HG02981 (cell line): ENCODE results near the gene ZW10.
A peak's percentile ranks its signal among the peaks of the same experiment; 100 is the strongest.
"Not testable (repeated sequence)": the region's sequence is repeated elsewhere in the genome, so short reads cannot be mapped to it uniquely, and the experiment has no call there.

Experiments used
- ATAC-seq: cut with Tn5 transposase; IDR thresholded peaks from one replicate; pipeline ENCODE4 v1.9.1; 2021; ENCODE audit warnings: mild to moderate bottlenecking, moderate library complexity; ENCODE audit not compliant: unreplicated experiment

The ZW10 gene

GRCh38 chr11:113773416-113774173, at the start of gene ZW10:
Gene ZW10, minus strand, starts transcription at chr11:113773692. Its CDS starts 26 bp downstream, at chr11:113773666.
- ATAC-seq: peak; percentile 98

GRCh38 chr11:113818426-113818825, 44.9 kb upstream of the ZW10 start:
- ATAC-seq: no peak

GRCh38 chr11:113817626-113818025, 44.1 kb upstream of the ZW10 start:
- ATAC-seq: no peak

- no peak for ATAC-seq
Measured at GRCh38 chr11:113817162-113817561, 43.7 kb upstream of the ZW10 start.

- no peak for ATAC-seq
Measured at GRCh38 chr11:113814181-113814580, 40.7 kb upstream of the ZW10 start.

GRCh38 chr11:113808931-113809330, 35.4 kb upstream of the ZW10 start:
- ATAC-seq: no peak

- ATAC-seq: no peak
Measured at GRCh38 chr11:113806406-113806805, 32.9 kb upstream of the ZW10 start.

- no peak for ATAC-seq
Measured at GRCh38 chr11:113805640-113806039, 32.1 kb upstream of the ZW10 start.

- no peak for ATAC-seq
Measured at GRCh38 chr11:113802621-113803020, 29.1 kb upstream of the ZW10 start.

GRCh38 chr11:113796663-113797259, 23.3 kb upstream of the ZW10 start:
- peak; percentile 70 for ATAC-seq

GRCh38 chr11:113789675-113790320, 16.3 kb upstream of the ZW10 start:
- ATAC-seq: no peak

GRCh38 chr11:113789016-113789415, 15.5 kb upstream of the ZW10 start:
- not testable (repeated sequence) for ATAC-seq

- no peak for ATAC-seq
Measured at GRCh38 chr11:113782134-113782533, 8.6 kb upstream of the ZW10 start.

- ATAC-seq: no peak
Measured at GRCh38 chr11:113781682-113782081, 8.2 kb upstream of the ZW10 start.

GRCh38 chr11:113779496-113779895, 6.0 kb upstream of the ZW10 start, which contains the start of gene CLDN25:
Gene CLDN25, plus strand, starts transcription at chr11:113779796. Its CDS starts 0 bp downstream, at chr11:113779796.
- ATAC-seq: no peak

- ATAC-seq: no peak
Measured at GRCh38 chr11:113778111-113778910, 4.8 kb upstream of the ZW10 start.

GRCh38 chr11:113774174-113774503, 647 bp upstream of the ZW10 start:
- no peak for ATAC-seq

- ATAC-seq: no peak
Measured at GRCh38 chr11:113773092-113773415, 438 bp downstream of the ZW10 start.

- no peak for ATAC-seq
Measured at GRCh38 chr11:113771964-113772363, 1.5 kb downstream of the ZW10 start.

GRCh38 chr11:113764527-113765219, 8.8 kb downstream of the ZW10 start:
- no peak for ATAC-seq

GRCh38 chr11:113763040-113763439, 10.5 kb downstream of the ZW10 start:
- not testable (repeated sequence) for ATAC-seq
